Stimulated activated CD4-positive, alpha-beta T cell treated with anti-CD3 and anti-CD28 coated beads, Interleukin-4, amount 100 ng/mL, for 1 hour (primary cell): ENCODE measurements around the gene GPR142.

Experiments
- DNase-seq: peaks from one replicate; pipeline ENCODE4 v3.0.0-alpha.2; 2020

Gene GPR142

GRCh38 chr17:74371653-74372147 lies 4.4 kb downstream of the GPR142 start:
- DNase-seq = no peak

GRCh38 chr17:74372426-74372825 lies 5.1 kb downstream of the GPR142 start:
- DNase-seq = no peak

- DNase-seq = no peak
These were observed 6.7 kb downstream of the GPR142 start for GRCh38 chr17:74373838-74374606.

GRCh38 chr17:74374858-74375257 lies 7.6 kb downstream of the GPR142 start:
- no peak for DNase-seq

- peak; percentile 94 for DNase-seq
These were observed 12.3 kb downstream of the GPR142 start for GRCh38 chr17:74379495-74380085.

GRCh38 chr17:74380086-74380958 lies 13.0 kb downstream of the GPR142 start:
- no peak for DNase-seq

GRCh38 chr17:74380959-74381808 lies 13.9 kb downstream of the GPR142 start:
- DNase-seq = no peak

- DNase-seq = no peak
These were observed 15.8 kb downstream of the GPR142 start for GRCh38 chr17:74383141-74383540.

- DNase-seq = no peak
These were observed 17.9 kb downstream of the GPR142 start for GRCh38 chr17:74385201-74385600.

GRCh38 chr17:74386386-74386785 lies 19.1 kb downstream of the GPR142 start:
- no peak for DNase-seq

- DNase-seq = no peak
These were observed 20.3 kb downstream of the GPR142 start for GRCh38 chr17:74387365-74388218.

GRCh38 chr17:74389084-74389753 lies 21.9 kb downstream of the GPR142 start:
- no peak for DNase-seq

GRCh38 chr17:74389937-74390679 lies 22.8 kb downstream of the GPR142 start:
- no peak for DNase-seq

GRCh38 chr17:74390680-74391653 lies 23.7 kb downstream of the GPR142 start:
- DNase-seq = no peak

GRCh38 chr17:74391771-74392170 lies 24.5 kb downstream of the GPR142 start:
- DNase-seq = no peak

- DNase-seq = no peak
These were observed 25.5 kb downstream of the GPR142 start for GRCh38 chr17:74392848-74393247.

GRCh38 chr17:74393346-74393942 lies 26.1 kb downstream of the GPR142 start:
- no peak for DNase-seq

- no peak for DNase-seq
These were observed 27.1 kb downstream of the GPR142 start for GRCh38 chr17:74394275-74394950.
